ENCODE data around the gene TMEM154. TPM values are rescaled to one million over a fixed set of nuclear protein-coding genes. Genes with fewer than 3 reads are reported as not detected.
A peak's percentile ranks its signal among the peaks of the same experiment; 100 is the strongest.

TMEM154 gene
- total RNA-seq, 1 donor: 11.2 TPM

DNA sequence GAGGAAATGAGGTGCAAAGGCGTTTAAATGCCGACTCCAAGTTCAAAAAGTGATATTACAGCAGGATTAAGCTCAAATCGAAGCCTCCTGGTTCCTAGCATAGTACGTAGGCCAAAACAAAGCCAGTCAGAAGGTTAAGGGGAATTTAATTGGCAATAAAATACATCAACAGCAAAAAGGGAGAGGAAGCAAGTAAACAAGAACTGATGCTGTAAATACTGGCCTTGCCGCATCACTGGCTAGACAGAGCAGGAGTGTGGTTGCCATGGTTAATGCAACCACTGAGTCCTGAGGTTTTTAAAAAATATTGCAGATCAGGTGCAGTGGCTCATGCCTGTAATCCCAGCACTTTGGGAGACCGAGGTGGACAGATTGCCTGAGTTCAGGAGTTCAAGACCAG, 80.7 kb downstream of the TMEM154 start:
- TF ChIP-seq, protein P1, sequence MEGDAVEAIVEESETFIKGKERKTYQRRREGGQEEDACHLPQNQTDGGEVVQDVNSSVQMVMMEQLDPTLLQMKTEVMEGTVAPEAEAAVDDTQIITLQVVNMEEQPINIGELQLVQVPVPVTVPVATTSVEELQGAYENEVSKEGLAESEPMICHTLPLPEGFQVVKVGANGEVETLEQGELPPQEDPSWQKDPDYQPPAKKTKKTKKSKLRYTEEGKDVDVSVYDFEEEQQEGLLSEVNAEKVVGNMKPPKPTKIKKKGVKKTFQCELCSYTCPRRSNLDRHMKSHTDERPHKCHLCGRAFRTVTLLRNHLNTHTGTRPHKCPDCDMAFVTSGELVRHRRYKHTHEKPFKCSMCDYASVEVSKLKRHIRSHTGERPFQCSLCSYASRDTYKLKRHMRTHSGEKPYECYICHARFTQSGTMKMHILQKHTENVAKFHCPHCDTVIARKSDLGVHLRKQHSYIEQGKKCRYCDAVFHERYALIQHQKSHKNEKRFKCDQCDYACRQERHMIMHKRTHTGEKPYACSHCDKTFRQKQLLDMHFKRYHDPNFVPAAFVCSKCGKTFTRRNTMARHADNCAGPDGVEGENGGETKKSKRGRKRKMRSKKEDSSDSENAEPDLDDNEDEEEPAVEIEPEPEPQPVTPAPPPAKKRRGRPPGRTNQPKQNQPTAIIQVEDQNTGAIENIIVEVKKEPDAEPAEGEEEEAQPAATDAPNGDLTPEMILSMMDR (IDR thresholded peaks at IDR 0.05; ENCODE audit: insufficient read depth, low read depth, low read length): no peak
- H3K4me3 ChIP-seq (ENCODE audit: low read depth, low read length): no peak overlapping the region

DNA sequence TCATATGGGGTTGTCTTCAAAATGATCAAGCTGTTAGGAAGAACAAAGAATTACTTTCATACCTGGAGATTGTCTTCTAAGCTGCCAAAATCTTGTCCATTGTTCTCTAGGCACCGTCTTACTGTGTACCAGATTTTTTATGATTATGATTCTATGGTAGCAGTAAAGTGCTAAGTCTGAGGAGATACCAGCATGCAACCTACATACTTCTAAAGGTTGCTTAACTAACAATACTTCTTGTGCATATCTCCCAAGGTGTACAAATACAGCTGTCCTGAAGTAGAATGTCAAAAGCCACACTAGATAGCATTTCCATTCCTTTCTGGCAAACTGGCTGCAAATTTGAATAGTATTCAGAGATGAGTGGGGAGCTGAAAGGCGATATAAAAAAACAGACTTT, 81.3 kb downstream of the TMEM154 start:
- H3K4me3 ChIP-seq (ENCODE audit: low read depth, low read length): no peak overlapping the region
- no peak for DNase-seq (ENCODE audit: low read depth)
- TF ChIP-seq, protein P1 (IDR thresholded peaks at IDR 0.05; ENCODE audit: insufficient read depth, low read depth, low read length): no peak

More for the DNA sequence above, 80.7 kb downstream of the TMEM154 start:
- DNase-seq (ENCODE audit: low read depth): no peak

DNA sequence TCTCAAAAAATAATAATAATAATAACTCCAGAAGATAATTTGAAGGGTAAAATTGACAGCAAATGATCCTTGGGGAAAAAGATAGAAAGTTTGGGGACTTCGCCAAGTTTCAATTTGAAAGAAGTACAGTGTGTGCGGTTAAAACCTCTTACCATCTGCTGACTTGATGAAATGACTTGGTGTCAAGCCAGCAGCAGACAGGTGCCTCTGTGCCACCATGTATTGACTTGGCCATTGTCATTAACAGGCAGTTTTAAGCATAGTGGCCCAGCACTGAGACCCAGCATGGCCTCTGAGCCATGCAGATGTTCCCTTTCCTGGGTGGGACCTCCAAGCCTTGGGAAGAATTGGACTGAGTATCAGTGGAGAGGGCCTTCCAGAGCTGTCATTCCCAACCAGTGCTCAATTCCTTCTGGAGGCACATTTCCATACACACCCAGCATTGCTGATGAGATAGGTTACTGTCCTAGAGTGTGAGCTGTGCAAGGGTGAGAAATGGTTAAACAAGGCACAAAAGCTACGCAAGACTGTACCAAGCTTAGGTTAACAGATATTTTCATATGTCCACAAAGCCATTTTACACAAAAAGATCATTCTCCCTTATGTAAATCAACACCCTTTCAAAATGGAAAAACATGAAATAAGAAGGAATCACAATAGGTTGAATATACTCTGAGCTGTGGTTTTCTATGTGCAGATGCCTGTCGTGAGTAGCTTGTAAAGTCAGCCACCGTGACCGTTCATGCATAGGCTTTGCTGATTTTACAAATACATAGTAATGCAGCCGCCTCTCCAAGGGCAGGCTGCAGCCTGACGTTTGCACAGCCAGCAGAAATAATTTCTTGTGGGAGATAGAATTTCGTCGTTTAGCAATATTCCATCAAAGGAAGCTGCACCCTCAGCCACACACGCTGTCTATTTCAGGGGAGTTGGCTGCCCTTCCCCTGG, 84.5 kb downstream of the TMEM154 start:
- TF ChIP-seq, protein P1 (IDR thresholded peaks at IDR 0.05; ENCODE audit: insufficient read depth, low read depth, low read length): no peak
- DNase-seq (ENCODE audit: low read depth): no peak
- H3K4me3 ChIP-seq (ENCODE audit: low read depth, low read length): no peak overlapping the region

DNA sequence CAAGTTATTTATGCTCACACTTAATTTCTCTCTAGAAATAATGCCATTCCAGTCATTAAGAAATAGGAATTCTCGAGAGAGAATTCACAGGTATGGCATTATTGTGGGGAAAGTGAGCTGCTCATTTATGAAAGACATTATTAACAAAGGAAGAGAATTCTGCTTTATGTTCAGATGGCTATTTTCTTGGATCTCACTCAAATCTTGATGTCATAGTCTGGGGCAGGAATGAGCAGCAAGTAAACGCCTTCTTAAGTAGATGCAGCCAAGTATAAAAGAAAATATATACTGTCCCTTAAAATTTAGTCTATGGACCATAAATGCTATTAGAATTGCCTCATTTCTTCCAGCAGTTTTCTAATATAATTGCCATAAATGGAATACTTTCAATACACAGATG, 85.7 kb downstream of the TMEM154 start:
- no peak for DNase-seq (ENCODE audit: low read depth)
- TF ChIP-seq, protein P1 (IDR thresholded peaks at IDR 0.05; ENCODE audit: insufficient read depth, low read depth, low read length): no peak

DNA sequence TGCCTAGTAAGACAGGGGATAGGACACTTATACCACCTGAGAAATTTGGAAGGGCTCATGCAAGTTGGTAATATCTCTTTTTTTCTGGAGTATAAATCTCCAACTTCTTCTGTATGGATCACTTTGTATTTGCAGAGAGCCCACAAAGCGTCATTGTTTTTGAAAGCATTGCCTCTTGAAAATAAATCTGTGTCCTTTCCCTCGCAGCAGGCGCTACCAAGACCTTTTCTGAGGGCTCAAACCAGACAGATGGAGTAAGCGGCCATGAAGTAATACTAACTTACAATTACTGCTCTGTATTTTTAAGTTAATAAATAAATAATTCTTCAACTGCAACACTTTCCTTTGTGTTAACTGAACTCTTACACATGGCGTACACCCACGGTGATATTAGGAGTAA, 87.9 kb downstream of the TMEM154 start:
- no peak for DNase-seq (ENCODE audit: low read depth)
- TF ChIP-seq, protein P1 (IDR thresholded peaks at IDR 0.05; ENCODE audit: insufficient read depth, low read depth, low read length): no peak
- H3K4me3 ChIP-seq (ENCODE audit: low read depth, low read length): peak overlapping the region; percentile 29

More for the DNA sequence above, 85.7 kb downstream of the TMEM154 start:
- H3K4me3 ChIP-seq (ENCODE audit: low read depth, low read length): no peak overlapping the region

DNA sequence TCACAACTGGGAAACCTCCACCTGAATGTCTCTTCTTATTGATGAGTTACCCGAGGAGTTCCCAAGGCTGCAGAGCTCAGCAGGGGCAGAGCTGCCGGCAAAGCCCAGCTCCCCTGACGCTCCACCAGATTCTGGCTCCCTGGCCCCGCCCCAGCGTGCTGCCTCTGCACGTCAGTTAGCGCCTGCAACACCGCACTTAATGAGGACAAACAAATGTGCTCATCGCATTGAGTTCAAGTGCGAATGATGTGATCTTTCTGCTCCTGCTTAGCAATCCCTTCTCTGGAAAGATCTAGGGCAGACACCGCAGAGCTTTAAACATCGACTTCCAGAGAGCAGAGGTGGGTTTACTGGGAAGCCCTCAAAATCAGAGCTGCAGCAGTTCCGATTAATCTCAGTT, 88.4 kb downstream of the TMEM154 start:
- peak overlapping the region; percentile 29 for H3K4me3 ChIP-seq (ENCODE audit: low read depth, low read length)
- TF ChIP-seq, protein P1 (IDR thresholded peaks at IDR 0.05; ENCODE audit: insufficient read depth, low read depth, low read length): no peak

More for the DNA sequence above, 88.4 kb downstream of the TMEM154 start:
- DNase-seq (ENCODE audit: low read depth): peak; percentile 92

Data from fibroblast of villous mesenchyme (primary cell).